HCT116 (cell line): ENCODE data around the gene CDHR3.

Source experiments
- CBX3 ChIP-seq: IDR thresholded peaks from 2 replicates; pipeline ENCODE4 v1.6.1; 2012; ENCODE audit warnings: low read depth
- CEBPB ChIP-seq: IDR thresholded peaks from 2 replicates; pipeline ENCODE4 v1.6.1; 2012; ENCODE audit warnings: low read depth
- EZH2 ChIP-seq: fragments of 200-600 bp; sonication (generic); IDR thresholded peaks from 2 replicates; pipeline ENCODE4 v1.6.1; 2017; ENCODE audit warnings: antibody characterized with exemption, mixed run types
- MAX ChIP-seq: IDR thresholded peaks from 2 replicates; pipeline ENCODE4 v1.6.1; 2012
- POLR2A ChIP-seq: IDR thresholded peaks from 2 replicates; pipeline ENCODE4 v1.7.0; 2011; ENCODE audit warnings: borderline replicate concordance; ENCODE audit not compliant: insufficient read depth, insufficient read length; ENCODE audit errors: extremely low read depth
- POLR2AphosphoS5 ChIP-seq: IDR thresholded peaks from 2 replicates; pipeline ENCODE4 v1.6.1; 2011; ENCODE audit warnings: mild to moderate bottlenecking, low read depth, low read length, moderate library complexity
- RAD21 ChIP-seq: IDR thresholded peaks from 2 replicates; pipeline ENCODE4 v1.6.1; 2012; ENCODE audit warnings: low read depth, mild to moderate bottlenecking
- SIN3A ChIP-seq: IDR thresholded peaks from 2 replicates; pipeline ENCODE4 v1.6.1; 2012; ENCODE audit warnings: low read depth
- SP1 ChIP-seq: IDR thresholded peaks from 2 replicates; pipeline ENCODE4 v1.6.1; 2012; ENCODE audit warnings: low read depth
- TCF7L2 ChIP-seq: IDR thresholded peaks from 2 replicates; pipeline ENCODE4 v1.7.0; 2011; ENCODE audit warnings: borderline replicate concordance, inconsistent platforms; ENCODE audit not compliant: insufficient read depth, insufficient read length; ENCODE audit errors: extremely low read depth
- TF ChIP-seq, protein P1 (sequence below), 3 experiments: fragments of 200-600 bp in 1 of 3; sonication (generic) in 1 of 3; IDR thresholded peaks in 2 of 3; conservative IDR thresholded peaks in 1 of 3; 2 replicates each; pipeline ENCODE4 v1.5.1; 2012 to 2017; ENCODE audit warnings: low read depth in 2 of 3, low read length in 2 of 3, antibody characterized with exemption in 1 of 3, borderline replicate concordance in 1 of 3, control low read depth in 1 of 3, mild to moderate bottlenecking in 1 of 3, mixed read lengths in 1 of 3, mixed run types in 1 of 3, moderate library complexity in 1 of 3; ENCODE audit not compliant: insufficient read depth in 1 of 3
- TF ChIP-seq, protein P2 (sequence below): IDR thresholded peaks from 2 replicates; pipeline ENCODE4 v1.6.1; 2012; ENCODE audit warnings: low read depth

DNA sequence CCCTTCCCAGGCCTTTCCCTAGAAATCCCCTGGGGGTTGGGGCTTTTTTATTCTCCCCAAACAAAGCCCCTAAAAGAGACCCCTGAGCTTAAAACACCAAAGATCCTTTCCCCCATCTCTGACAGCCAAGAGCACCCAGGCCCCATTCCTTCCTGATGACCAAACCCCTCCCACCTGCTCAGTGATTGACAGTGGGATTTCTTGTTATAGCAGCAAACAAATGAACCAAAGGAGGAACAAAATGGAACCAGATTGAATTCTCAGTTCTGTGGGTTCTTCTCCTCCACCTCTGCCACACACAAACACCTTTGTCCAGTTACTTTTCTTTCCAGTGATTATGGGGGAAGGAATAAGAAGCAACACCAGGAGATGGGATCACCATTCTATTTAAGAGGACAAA lies 21.5 kb upstream of the CDHR3 start:
- TF ChIP-seq EZH2 (no peak), POLR2AphosphoS5 (no peak), CEBPB (no peak), POLR2A (no peak), SP1 (no peak), RAD21 (no peak), MAX (no peak), TCF7L2 (no peak), CBX3 (no peak), SIN3A (no peak)
- TF ChIP-seq, protein P1, sequence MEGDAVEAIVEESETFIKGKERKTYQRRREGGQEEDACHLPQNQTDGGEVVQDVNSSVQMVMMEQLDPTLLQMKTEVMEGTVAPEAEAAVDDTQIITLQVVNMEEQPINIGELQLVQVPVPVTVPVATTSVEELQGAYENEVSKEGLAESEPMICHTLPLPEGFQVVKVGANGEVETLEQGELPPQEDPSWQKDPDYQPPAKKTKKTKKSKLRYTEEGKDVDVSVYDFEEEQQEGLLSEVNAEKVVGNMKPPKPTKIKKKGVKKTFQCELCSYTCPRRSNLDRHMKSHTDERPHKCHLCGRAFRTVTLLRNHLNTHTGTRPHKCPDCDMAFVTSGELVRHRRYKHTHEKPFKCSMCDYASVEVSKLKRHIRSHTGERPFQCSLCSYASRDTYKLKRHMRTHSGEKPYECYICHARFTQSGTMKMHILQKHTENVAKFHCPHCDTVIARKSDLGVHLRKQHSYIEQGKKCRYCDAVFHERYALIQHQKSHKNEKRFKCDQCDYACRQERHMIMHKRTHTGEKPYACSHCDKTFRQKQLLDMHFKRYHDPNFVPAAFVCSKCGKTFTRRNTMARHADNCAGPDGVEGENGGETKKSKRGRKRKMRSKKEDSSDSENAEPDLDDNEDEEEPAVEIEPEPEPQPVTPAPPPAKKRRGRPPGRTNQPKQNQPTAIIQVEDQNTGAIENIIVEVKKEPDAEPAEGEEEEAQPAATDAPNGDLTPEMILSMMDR (IDR thresholded peaks at IDR 0.05 in 2 of 3, conservative IDR thresholded peaks at IDR 0.05 in 1 of 3; ENCODE audit: borderline replicate concordance in 1 of 3, insufficient read depth in 1 of 3, low read depth in 2 of 3, low read length in 2 of 3): no peak
- TF ChIP-seq, protein P2, sequence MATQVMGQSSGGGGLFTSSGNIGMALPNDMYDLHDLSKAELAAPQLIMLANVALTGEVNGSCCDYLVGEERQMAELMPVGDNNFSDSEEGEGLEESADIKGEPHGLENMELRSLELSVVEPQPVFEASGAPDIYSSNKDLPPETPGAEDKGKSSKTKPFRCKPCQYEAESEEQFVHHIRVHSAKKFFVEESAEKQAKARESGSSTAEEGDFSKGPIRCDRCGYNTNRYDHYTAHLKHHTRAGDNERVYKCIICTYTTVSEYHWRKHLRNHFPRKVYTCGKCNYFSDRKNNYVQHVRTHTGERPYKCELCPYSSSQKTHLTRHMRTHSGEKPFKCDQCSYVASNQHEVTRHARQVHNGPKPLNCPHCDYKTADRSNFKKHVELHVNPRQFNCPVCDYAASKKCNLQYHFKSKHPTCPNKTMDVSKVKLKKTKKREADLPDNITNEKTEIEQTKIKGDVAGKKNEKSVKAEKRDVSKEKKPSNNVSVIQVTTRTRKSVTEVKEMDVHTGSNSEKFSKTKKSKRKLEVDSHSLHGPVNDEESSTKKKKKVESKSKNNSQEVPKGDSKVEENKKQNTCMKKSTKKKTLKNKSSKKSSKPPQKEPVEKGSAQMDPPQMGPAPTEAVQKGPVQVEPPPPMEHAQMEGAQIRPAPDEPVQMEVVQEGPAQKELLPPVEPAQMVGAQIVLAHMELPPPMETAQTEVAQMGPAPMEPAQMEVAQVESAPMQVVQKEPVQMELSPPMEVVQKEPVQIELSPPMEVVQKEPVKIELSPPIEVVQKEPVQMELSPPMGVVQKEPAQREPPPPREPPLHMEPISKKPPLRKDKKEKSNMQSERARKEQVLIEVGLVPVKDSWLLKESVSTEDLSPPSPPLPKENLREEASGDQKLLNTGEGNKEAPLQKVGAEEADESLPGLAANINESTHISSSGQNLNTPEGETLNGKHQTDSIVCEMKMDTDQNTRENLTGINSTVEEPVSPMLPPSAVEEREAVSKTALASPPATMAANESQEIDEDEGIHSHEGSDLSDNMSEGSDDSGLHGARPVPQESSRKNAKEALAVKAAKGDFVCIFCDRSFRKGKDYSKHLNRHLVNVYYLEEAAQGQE: no peak
